Measurements from ENCODE around the gene F10.
"Not testable (repeated sequence)": the region's sequence is repeated elsewhere in the genome, so short reads cannot be mapped to it uniquely, and the experiment has no call there.

F10 gene

DNA sequence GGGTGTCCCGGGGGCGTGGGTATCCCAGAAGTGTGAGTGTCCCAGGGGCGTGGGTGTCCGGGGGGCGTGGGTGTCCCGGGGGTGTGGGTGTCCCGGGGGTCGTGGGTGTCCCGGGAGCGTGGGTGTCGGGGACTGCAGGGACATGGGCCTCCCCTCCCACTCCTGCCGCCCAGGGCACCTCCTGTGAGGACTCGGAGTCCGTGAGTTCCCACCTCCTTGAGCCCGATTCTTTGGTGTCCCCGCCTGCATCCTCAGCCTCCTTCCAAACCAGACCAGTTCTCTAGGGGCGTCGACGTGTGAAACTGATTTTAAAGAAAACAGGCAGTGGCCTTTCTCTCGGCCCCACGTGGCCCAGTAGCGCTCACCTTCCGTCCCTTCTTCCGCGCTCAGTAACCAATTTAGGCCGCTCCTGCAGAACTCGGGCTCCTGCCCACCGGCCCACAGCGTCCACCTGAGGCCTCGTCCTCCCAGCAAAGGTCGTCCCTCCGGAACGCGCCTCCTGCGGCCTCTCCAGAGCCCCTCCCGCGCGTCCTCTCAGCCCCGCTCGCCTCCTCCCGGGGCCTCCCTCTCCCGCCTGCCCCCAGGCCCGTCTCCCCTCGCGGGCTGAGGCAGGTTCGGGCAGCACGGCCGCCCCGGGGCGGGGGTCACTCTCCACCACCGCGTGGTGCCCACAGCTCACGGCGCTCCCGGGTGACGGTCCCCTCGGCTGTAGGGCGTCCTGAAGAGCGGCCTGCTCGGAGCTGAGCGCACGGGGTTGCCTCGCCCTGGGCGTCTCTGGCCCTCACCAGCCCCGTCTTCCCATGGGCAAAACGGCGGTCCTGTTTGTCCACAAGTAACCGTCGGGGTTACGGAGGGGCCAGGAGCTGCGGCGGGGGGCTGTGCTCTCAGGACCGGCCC, 13.2 kb upstream of the F10 start:
- no peak for DNase-seq (ENCODE audit: extremely low read depth, insufficient read length)
- no peaks in the 10 kb centered on the region for H3K36me3 ChIP-seq (ENCODE audit: control insufficient read depth, insufficient read depth, low read length)
- H3K27me3 ChIP-seq (replicated peaks; ENCODE audit: control insufficient read depth, insufficient read depth, low read length), result no peaks in the 10 kb centered on the region
- no peak overlapping the region for H3K4me3 ChIP-seq (replicated peaks; ENCODE audit: low read depth, low read length)
- TF ChIP-seq, protein P1, sequence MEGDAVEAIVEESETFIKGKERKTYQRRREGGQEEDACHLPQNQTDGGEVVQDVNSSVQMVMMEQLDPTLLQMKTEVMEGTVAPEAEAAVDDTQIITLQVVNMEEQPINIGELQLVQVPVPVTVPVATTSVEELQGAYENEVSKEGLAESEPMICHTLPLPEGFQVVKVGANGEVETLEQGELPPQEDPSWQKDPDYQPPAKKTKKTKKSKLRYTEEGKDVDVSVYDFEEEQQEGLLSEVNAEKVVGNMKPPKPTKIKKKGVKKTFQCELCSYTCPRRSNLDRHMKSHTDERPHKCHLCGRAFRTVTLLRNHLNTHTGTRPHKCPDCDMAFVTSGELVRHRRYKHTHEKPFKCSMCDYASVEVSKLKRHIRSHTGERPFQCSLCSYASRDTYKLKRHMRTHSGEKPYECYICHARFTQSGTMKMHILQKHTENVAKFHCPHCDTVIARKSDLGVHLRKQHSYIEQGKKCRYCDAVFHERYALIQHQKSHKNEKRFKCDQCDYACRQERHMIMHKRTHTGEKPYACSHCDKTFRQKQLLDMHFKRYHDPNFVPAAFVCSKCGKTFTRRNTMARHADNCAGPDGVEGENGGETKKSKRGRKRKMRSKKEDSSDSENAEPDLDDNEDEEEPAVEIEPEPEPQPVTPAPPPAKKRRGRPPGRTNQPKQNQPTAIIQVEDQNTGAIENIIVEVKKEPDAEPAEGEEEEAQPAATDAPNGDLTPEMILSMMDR (IDR thresholded peaks at IDR 0.05; ENCODE audit: insufficient read depth, low read length, poor library complexity, severe bottlenecking), result no peak

DNA sequence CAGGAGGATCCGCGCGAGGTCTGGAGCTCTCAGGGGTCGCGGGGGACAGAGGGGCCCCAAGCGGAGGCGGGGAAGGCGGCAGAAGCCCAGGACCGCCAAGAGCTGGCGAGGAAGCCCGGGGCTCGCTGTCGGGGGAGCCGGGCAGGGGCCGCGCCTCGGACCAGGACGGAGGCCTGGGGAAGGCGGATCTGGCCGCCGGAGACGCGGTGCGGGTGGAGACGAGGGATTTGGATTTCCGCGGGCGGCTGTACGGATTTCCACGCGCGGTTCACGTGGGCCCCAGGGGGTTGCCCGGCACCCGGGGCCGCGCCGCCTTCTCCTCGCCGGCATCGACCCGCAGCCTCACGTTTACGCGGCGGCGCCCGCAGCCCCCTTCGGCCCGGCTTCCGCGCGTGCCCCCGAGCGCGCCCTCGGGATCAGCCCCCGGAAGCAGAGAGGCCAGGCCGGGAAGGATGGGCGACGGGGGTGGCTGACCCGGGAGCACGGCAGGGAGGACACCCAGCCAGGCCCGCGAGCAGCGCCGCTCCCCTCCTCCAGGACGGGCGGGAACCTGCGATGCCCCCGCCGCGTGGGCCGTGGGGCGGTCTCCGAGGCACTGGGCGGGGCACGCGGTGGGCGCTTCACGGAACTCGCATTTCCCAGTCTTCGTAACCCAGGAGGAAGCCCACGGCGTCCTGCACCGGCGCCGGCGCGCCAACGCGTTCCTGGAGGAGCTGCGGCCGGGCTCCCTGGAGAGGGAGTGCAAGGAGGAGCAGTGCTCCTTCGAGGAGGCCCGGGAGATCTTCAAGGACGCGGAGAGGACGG, 12.3 kb upstream of the F10 start:
- no peak for DNase-seq (ENCODE audit: extremely low read depth, insufficient read length)
- Histone ChIP-seq H3K36me3 (ENCODE audit: control insufficient read depth, insufficient read depth, low read length) (no peaks in the 10 kb centered on the region), H3K27me3 (replicated peaks; ENCODE audit: control insufficient read depth, insufficient read depth, low read length) (no peaks in the 10 kb centered on the region), H3K4me3 (replicated peaks; ENCODE audit: low read depth, low read length) (no peak overlapping the region)
- TF ChIP-seq, protein P1 (IDR thresholded peaks at IDR 0.05; ENCODE audit: insufficient read depth, low read length, poor library complexity, severe bottlenecking), result no peak

DNA sequence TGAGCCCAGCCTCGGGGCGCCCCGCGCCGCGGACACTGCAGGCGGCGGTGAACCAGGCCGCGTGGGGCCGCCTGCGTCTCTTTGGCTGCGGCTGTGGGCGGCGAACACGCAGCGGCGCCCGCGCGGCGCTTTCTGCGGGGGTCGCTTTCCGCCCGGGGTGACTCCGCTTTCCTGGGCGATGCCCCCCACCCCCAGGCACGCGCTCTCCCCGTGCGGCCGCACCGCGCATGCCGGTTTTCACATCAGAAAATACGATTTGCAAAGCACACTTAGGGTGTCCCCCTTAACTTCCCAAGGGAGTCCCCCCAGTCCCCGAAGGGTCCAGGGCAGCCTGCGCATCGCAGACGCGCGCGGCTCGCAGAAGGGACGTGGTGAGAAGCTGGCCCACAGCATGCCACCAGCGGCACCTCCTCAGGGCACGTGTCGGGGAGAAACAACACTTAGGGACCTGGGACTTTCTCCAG, 11.7 kb upstream of the F10 start:
- Histone ChIP-seq H3K4me3 (replicated peaks; ENCODE audit: low read depth, low read length) (no peak overlapping the region), H3K27me3 (replicated peaks; ENCODE audit: control insufficient read depth, insufficient read depth, low read length) (no peaks in the 10 kb centered on the region), H3K36me3 (ENCODE audit: control insufficient read depth, insufficient read depth, low read length) (no peaks in the 10 kb centered on the region)
- DNase-seq (ENCODE audit: extremely low read depth, insufficient read length), result no peak
- TF ChIP-seq, protein P1 (IDR thresholded peaks at IDR 0.05; ENCODE audit: insufficient read depth, low read length, poor library complexity, severe bottlenecking), result no peak

DNA sequence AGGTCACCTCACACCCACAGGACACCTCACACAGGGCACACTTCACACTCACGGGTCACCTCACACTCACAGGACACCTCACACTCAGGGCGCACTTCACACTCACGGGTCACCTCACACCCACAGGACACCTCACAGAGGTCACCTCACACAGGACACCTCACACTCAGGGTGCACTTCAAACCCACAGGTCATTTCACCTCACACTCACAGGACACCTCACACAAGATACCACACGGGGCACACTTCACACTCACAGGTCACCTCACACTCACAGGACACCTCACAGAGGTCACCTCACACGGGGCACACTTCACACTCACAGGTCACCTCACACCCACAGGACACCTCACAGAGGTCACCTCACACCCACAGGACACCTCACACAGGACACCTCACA, 10.8 kb upstream of the F10 start:
- not testable (repeated sequence) for H3K27me3 ChIP-seq (replicated peaks; ENCODE audit: control insufficient read depth, insufficient read depth, low read length); DNase-seq (ENCODE audit: extremely low read depth, insufficient read length); H3K36me3 ChIP-seq (ENCODE audit: control insufficient read depth, insufficient read depth, low read length); H3K4me3 ChIP-seq (replicated peaks; ENCODE audit: low read depth, low read length)

DNA sequence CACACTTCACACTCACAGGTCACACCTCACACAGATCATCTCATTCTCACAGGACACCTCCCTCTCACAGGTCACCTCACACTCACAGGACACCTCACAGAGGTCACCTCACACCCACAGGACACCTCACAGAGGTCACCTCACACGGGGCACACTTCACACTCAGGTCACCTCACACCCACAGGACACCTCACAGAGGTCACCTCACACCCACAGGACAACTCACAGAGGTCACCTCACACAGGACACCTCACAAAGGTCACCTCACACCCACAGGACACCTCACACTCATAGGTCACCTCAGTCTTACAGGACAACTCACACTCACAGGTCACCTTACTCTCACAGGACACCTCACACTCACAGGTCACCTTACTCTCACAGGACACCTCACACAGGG, 10.1 kb upstream of the F10 start:
- H3K36me3 ChIP-seq (ENCODE audit: control insufficient read depth, insufficient read depth, low read length); H3K4me3 ChIP-seq (replicated peaks; ENCODE audit: low read depth, low read length); H3K27me3 ChIP-seq (replicated peaks; ENCODE audit: control insufficient read depth, insufficient read depth, low read length); DNase-seq (ENCODE audit: extremely low read depth, insufficient read length): not testable (repeated sequence)

DNA sequence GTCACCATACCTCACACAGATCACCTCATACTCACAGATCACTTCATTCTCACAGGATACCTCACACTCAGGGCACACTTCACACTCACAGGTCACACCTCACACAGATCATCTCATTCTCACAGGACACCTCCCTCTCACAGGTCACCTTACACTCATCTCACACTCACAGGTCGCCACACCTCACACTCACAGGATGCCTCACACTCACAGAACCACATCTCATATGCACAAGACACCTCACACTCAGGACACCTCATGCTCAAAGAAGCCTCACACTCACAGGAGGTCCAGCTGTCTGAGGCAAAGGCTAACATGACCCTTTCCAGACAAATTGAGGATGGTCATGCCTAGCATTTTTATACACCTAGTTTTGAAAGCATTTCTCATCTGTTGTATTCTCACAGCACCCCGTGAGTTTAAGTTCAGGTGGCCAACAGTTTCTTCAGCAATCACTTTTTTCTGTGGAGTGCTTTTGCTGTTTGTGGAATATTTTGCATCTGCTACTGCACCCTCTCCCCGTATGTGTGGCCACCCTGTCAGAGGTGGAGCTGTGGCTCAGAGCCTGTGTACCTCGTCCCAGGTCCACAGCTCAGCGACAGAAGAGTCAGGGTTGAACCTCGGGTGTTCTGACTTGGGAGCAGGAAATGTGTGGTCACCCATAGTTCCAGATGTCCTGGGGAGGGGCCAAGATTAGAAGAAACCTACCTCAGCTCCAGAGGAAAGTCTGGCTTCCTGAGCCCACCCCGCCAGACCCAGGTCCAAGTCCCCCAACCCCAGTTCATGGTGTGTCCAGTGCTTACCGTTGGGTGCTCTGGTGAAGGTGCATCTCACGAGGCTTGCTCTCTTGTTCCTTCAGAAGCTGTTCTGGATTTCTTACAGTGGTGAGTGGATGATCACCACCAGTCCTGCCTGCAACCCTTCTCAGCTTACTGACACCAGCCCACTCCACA, 9.4 kb upstream of the F10 start:
- H3K4me3 ChIP-seq (replicated peaks; ENCODE audit: low read depth, low read length), result no peak overlapping the region
- H3K36me3 ChIP-seq (ENCODE audit: control insufficient read depth, insufficient read depth, low read length), result no peaks in the 10 kb centered on the region
- TF ChIP-seq, protein P1 (IDR thresholded peaks at IDR 0.05; ENCODE audit: insufficient read depth, low read length, poor library complexity, severe bottlenecking), result no peak
- no peaks in the 10 kb centered on the region for H3K27me3 ChIP-seq (replicated peaks; ENCODE audit: control insufficient read depth, insufficient read depth, low read length)
- no peak for DNase-seq (ENCODE audit: extremely low read depth, insufficient read length)

Measured in GM06990 (cell line).